ENCODE measurements around the gene ITFG2.
"Not testable (repeated sequence)": the region's sequence is repeated elsewhere in the genome, so short reads cannot be mapped to it uniquely, and the experiment has no call there.

Gene ITFG2

GRCh38 chr12:2812290-2813213, at the start of gene ITFG2:
TSS of gene ITFG2 (plus strand) at chr12:2812668. CDS start at chr12:2812761, 93 bp downstream.
- ChIA-PET CTCF (interaction anchor here (1.0 to 3.9 kb wide), 6 partner anchors 12 to 129 kb away, joined by 4 to 20 read pairs (median 9); partner anchors contain the start of gene FKBP4), POLR2A (no interaction called here)
- DNase-seq (ENCODE audit: extremely low spot score): peak; percentile 95
- no peak for TF ChIP-seq CTCF (IDR thresholded peaks at IDR 0.05; ENCODE audit: control extremely low read depth, extremely low read depth, low read depth, missing control alignments)

- DNase-seq (ENCODE audit: extremely low spot score): no peak
- POLR2A ChIA-PET: no interaction called here
- CTCF ChIA-PET: interaction anchor here (1.2 to 1.5 kb wide), 2 partner anchors 13 to 21 kb away, joined by 3 to 4 read pairs; no protein-coding TSS in a partner anchor
These were observed 48.1 kb upstream of the ITFG2 start for GRCh38 chr12:2764398-2764797.

GRCh38 chr12:2765052-2765451, 47.4 kb upstream of the ITFG2 start:
- no peak for TF ChIP-seq CTCF (IDR thresholded peaks at IDR 0.05; ENCODE audit: control extremely low read depth, extremely low read depth, low read depth, missing control alignments)
- POLR2A ChIA-PET: no interaction called here
- no peak for DNase-seq (ENCODE audit: extremely low spot score)
- CTCF ChIA-PET: interaction anchor here (1.2 to 1.5 kb wide), 2 partner anchors 14 to 20 kb away, joined by 3 to 4 read pairs; no protein-coding TSS in a partner anchor

More at GRCh38 chr12:2764398-2764797, 48.1 kb upstream of the ITFG2 start:
- TF ChIP-seq CTCF (IDR thresholded peaks at IDR 0.05; ENCODE audit: control extremely low read depth, extremely low read depth, low read depth, missing control alignments): no peak

- CTCF ChIA-PET: interaction anchor here (1.5 kb wide), 1 partner anchor 20 kb away, joined by 4 read pairs; no protein-coding TSS in a partner anchor
- POLR2A ChIA-PET: no interaction called here
These were observed 46.9 kb upstream of the ITFG2 start for GRCh38 chr12:2765608-2766007.

GRCh38 chr12:2768224-2768961, 44.1 kb upstream of the ITFG2 start:
- ChIA-PET POLR2A (no interaction called here), CTCF (interaction anchor here (1.4 kb wide), 1 partner anchor 16 kb away, joined by 5 read pairs; no protein-coding TSS in a partner anchor)
- no peak for TF ChIP-seq CTCF (IDR thresholded peaks at IDR 0.05; ENCODE audit: control extremely low read depth, extremely low read depth, low read depth, missing control alignments)
- DNase-seq (ENCODE audit: extremely low spot score): no peak

More at GRCh38 chr12:2765608-2766007, 46.9 kb upstream of the ITFG2 start:
- no peak for DNase-seq (ENCODE audit: extremely low spot score)
- TF ChIP-seq CTCF (IDR thresholded peaks at IDR 0.05; ENCODE audit: control extremely low read depth, extremely low read depth, low read depth, missing control alignments): no peak

- TF ChIP-seq CTCF (IDR thresholded peaks at IDR 0.05; ENCODE audit: control extremely low read depth, extremely low read depth, low read depth, missing control alignments): no peak
- ChIA-PET POLR2A (no interaction called here), CTCF (no interaction called here)
- no peak for DNase-seq (ENCODE audit: extremely low spot score)
These were observed 42.5 kb upstream of the ITFG2 start for GRCh38 chr12:2769866-2770533.

GRCh38 chr12:2770544-2770943, 41.9 kb upstream of the ITFG2 start:
- DNase-seq (ENCODE audit: extremely low spot score); CTCF ChIA-PET; POLR2A ChIA-PET: not testable (repeated sequence)

All from GM10248 (cell line).